NT2/D1 (cell line): ENCODE results near the gene TTLL12.

Experiments
- DNase-seq: peaks from one replicate; pipeline ENCODE4 v3.0.0-alpha.2; 2011; ENCODE audit warnings: low read depth, low spot score
- H3K27me3 ChIP-seq: 2 replicates; pipeline ENCODE4 v1.6.0; 2011; ENCODE audit warnings: mild to moderate bottlenecking; ENCODE audit not compliant: insufficient read length, insufficient read depth
- H3K36me3 ChIP-seq: 2 replicates; pipeline ENCODE4 v1.6.1; 2011; ENCODE audit warnings: mild to moderate bottlenecking, low read length, mixed read lengths; ENCODE audit not compliant: insufficient read depth, insufficient read length
- H3K4me1 ChIP-seq: 2 replicates; pipeline ENCODE4 v1.5.1; 2011; ENCODE audit not compliant: insufficient read depth, insufficient read length
- H3K4me3 ChIP-seq: 2 replicates; pipeline ENCODE4 v1.5.1; 2011; ENCODE audit warnings: low read depth; ENCODE audit not compliant: insufficient read length
- H3K9ac ChIP-seq: 2 replicates; pipeline ENCODE4 v1.6.0; 2011; ENCODE audit warnings: low read depth; ENCODE audit not compliant: insufficient read length
- H3K9me3 ChIP-seq: 2 replicates; pipeline ENCODE4 v1.5.1; 2011; ENCODE audit warnings: mild to moderate bottlenecking, low read length; ENCODE audit not compliant: insufficient read depth
- SUZ12 ChIP-seq: IDR thresholded peaks from 2 replicates; pipeline ENCODE4 v1.6.1; 2011; ENCODE audit not compliant: insufficient read length, insufficient read depth; ENCODE audit errors: extremely low read depth
- YY1 ChIP-seq: IDR thresholded peaks from 2 replicates; pipeline ENCODE4 v1.6.1; 2011; ENCODE audit not compliant: insufficient read length, insufficient read depth
- ZNF274 ChIP-seq: IDR thresholded peaks from 2 replicates; pipeline ENCODE4 v1.6.1; 2011; ENCODE audit warnings: mild to moderate bottlenecking, low read depth, low read length

TTLL12 gene

GRCh38 chr22:43213051-43213450 lies 26.1 kb upstream of the TTLL12 start:
- no peak for TF ChIP-seq SUZ12
- no peak for TF ChIP-seq ZNF274
- TF ChIP-seq YY1: no peak
- Histone ChIP-seq H3K27me3 (no peaks in the 10 kb centered on the region), H3K9me3 (no peaks in the 10 kb centered on the region), H3K36me3 (no peaks in the 10 kb centered on the region), H3K4me3 (no peak overlapping the region), H3K9ac (no peak overlapping the region), H3K4me1 (peaks cover 9% of the 10 kb centered on the region)
- DNase-seq: no peak

- no peak overlapping the region for H3K4me3 ChIP-seq
Observed at GRCh38 chr22:43212434-43212952, 25.6 kb upstream of the TTLL12 start.

GRCh38 chr22:43211941-43212433 lies 25.1 kb upstream of the TTLL12 start:
- Histone ChIP-seq H3K36me3 (no peaks in the 10 kb centered on the region), H3K4me1 (peaks cover 10% of the 10 kb centered on the region), H3K27me3 (no peaks in the 10 kb centered on the region), H3K9ac (no peak overlapping the region), H3K9me3 (no peaks in the 10 kb centered on the region), H3K4me3 (no peak overlapping the region)
- no peak for DNase-seq
- no peak for TF ChIP-seq YY1
- no peak for TF ChIP-seq ZNF274
- TF ChIP-seq SUZ12: no peak

More at GRCh38 chr22:43212434-43212952, 25.6 kb upstream of the TTLL12 start:
- no peak for DNase-seq
- no peaks in the 10 kb centered on the region for H3K36me3 ChIP-seq
- TF ChIP-seq YY1 (no peak), SUZ12 (no peak), ZNF274 (no peak)
- H3K9me3 ChIP-seq: no peaks in the 10 kb centered on the region
- H3K4me1 ChIP-seq: peaks cover 7% of the 10 kb centered on the region
- H3K9ac ChIP-seq: no peak overlapping the region
- no peaks in the 10 kb centered on the region for H3K27me3 ChIP-seq

GRCh38 chr22:43210631-43211515 lies 23.9 kb upstream of the TTLL12 start:
- H3K36me3 ChIP-seq: no peaks in the 10 kb centered on the region
- H3K4me3 ChIP-seq: no peak overlapping the region
- H3K4me1 ChIP-seq: peaks cover 13% of the 10 kb centered on the region
- no peaks in the 10 kb centered on the region for H3K9me3 ChIP-seq
- H3K9ac ChIP-seq: no peak overlapping the region
- no peak for DNase-seq
- no peaks in the 10 kb centered on the region for H3K27me3 ChIP-seq
- TF ChIP-seq YY1 (no peak), SUZ12 (no peak), ZNF274 (no peak)

GRCh38 chr22:43209971-43210370 lies 23.0 kb upstream of the TTLL12 start:
- Histone ChIP-seq H3K9ac (no peak overlapping the region), H3K27me3 (no peaks in the 10 kb centered on the region), H3K36me3 (no peaks in the 10 kb centered on the region), H3K4me3 (no peak overlapping the region), H3K4me1 (peaks cover 13% of the 10 kb centered on the region), H3K9me3 (no peaks in the 10 kb centered on the region)
- no peak for TF ChIP-seq YY1
- no peak for TF ChIP-seq SUZ12
- TF ChIP-seq ZNF274: no peak
- no peak for DNase-seq

- H3K27me3 ChIP-seq: no peaks in the 10 kb centered on the region
- no peak for DNase-seq
- H3K4me1 ChIP-seq: peaks cover 13% of the 10 kb centered on the region
- H3K36me3 ChIP-seq: no peaks in the 10 kb centered on the region
- no peak overlapping the region for H3K9ac ChIP-seq
- TF ChIP-seq SUZ12 (no peak), ZNF274 (no peak), YY1 (no peak)
- no peaks in the 10 kb centered on the region for H3K9me3 ChIP-seq
- H3K4me3 ChIP-seq: no peak overlapping the region
Observed at GRCh38 chr22:43209523-43209890, 22.6 kb upstream of the TTLL12 start.

- H3K4me3 ChIP-seq: no peak overlapping the region
- TF ChIP-seq ZNF274 (no peak), SUZ12 (no peak), YY1 (no peak)
- H3K9me3 ChIP-seq: no peaks in the 10 kb centered on the region
- H3K36me3 ChIP-seq: no peaks in the 10 kb centered on the region
- H3K9ac ChIP-seq: no peak overlapping the region
- peaks cover 11% of the 10 kb centered on the region for H3K4me1 ChIP-seq
- no peak for DNase-seq
- no peaks in the 10 kb centered on the region for H3K27me3 ChIP-seq
Observed at GRCh38 chr22:43208703-43209522, 22.0 kb upstream of the TTLL12 start.
